GM06990 (cell line): ENCODE measurements around the gene THRA.

Experiments used
- DNase-seq: peaks from one replicate; pipeline ENCODE4 v3.0.0-alpha.2; 2011; ENCODE audit not compliant: insufficient read length; ENCODE audit errors: extremely low read depth
- H3K27me3 ChIP-seq: replicated peaks from 2 replicates; pipeline ENCODE4 v1.6.0; 2011; ENCODE audit warnings: low read length; ENCODE audit not compliant: control insufficient read depth, insufficient read depth
- H3K36me3 ChIP-seq: 2 replicates; pipeline ENCODE4 v1.5.1; 2011; ENCODE audit warnings: low read length; ENCODE audit not compliant: control insufficient read depth, insufficient read depth
- H3K4me3 ChIP-seq: replicated peaks from 2 replicates; pipeline ENCODE4 v1.5.1; 2011; ENCODE audit warnings: low read depth, mild to moderate bottlenecking, control low read depth, low read length
- CTCF ChIP-seq: IDR thresholded peaks from 2 replicates; pipeline ENCODE4 v1.5.1; 2011; ENCODE audit warnings: low read length, control low read depth, mild to moderate bottlenecking, inconsistent platforms; ENCODE audit not compliant: insufficient read depth, poor library complexity, severe bottlenecking

THRA gene

GRCh38 chr17:40032322-40033320, 30.1 kb upstream of the THRA start:
- no peaks in the 10 kb centered on the region for H3K27me3 ChIP-seq
- peaks cover 30% of the 10 kb centered on the region for H3K36me3 ChIP-seq
- no peak overlapping the region for H3K4me3 ChIP-seq
- DNase-seq = no peak
- TF ChIP-seq CTCF = no peak

DNA sequence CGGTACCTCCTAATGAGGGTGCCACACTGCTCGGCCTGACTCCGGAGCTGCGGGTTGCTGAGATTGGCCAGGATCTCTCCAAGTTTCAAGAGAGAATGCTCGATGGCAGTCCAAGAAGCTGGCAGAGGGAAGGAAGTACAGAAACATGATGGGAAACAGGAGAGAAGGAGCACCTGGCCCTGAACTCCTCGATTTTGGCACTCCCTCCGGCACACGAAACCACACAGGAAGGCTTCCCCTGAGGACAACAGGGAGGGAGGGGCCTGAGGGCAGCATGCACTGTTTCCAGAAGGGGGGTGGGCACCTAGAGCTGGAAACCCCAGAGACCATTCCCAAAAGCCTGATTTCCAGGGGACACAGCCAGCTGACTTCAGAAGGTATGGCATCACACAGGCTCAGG, 29.4 kb upstream of the THRA start:
- no peak for TF ChIP-seq CTCF
- Histone ChIP-seq H3K4me3 (no peak overlapping the region), H3K27me3 (no peaks in the 10 kb centered on the region), H3K36me3 (peaks cover 28% of the 10 kb centered on the region)
- DNase-seq = no peak

- DNase-seq = no peak
- H3K36me3 ChIP-seq = peaks cover 25% of the 10 kb centered on the region
- no peak for TF ChIP-seq CTCF
- H3K4me3 ChIP-seq = no peak overlapping the region
- H3K27me3 ChIP-seq = no peaks in the 10 kb centered on the region
Measured at GRCh38 chr17:40034426-40035161, 28.2 kb upstream of the THRA start.

DNA sequence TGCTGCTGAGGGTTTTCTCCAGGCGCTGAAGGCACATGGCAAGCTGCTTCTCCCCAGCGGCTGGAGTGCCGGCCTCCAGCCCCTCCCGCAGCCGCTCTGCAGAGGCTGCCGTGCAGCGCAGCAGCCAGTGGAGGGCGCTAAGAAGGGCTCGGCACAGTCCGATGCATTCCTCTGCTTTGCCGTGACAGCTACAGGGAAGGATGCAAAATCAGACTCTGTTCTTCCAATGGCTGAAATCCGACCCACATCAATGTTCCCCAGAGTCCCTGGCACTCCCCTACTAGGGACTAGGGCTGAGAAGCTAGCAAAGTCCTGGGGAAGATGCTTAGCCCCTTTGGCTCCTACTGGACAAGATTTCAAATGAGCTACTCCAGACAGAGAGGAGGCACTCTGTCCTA, 27.6 kb upstream of the THRA start:
- Histone ChIP-seq H3K4me3 (no peak overlapping the region), H3K36me3 (peaks cover 25% of the 10 kb centered on the region), H3K27me3 (no peaks in the 10 kb centered on the region)
- DNase-seq = no peak
- TF ChIP-seq CTCF = peak; percentile 42

GRCh38 chr17:40038882-40039513, 23.8 kb upstream of the THRA start:
- H3K36me3 ChIP-seq = peaks cover 7% of the 10 kb centered on the region
- H3K27me3 ChIP-seq = no peaks in the 10 kb centered on the region
- H3K4me3 ChIP-seq = no peak overlapping the region
- TF ChIP-seq CTCF = peak; percentile 37
- DNase-seq = no peak
